ENCODE data around the gene PDE7B. TPM values are rescaled to one million over a fixed set of nuclear protein-coding genes. Genes with fewer than 3 reads are reported as not detected.

PDE7B gene
- total RNA-seq, 2 experiments from 2014 or later = not detected

GRCh38 chr6:135875446-135875845 lies 23.9 kb downstream of the PDE7B start:
- no peak for TF ChIP-seq EZH2phosphoT487 (IDR thresholded peaks at IDR 0.05; ENCODE audit: borderline replicate concordance, low read depth, low read length)
- no peak for TF ChIP-seq CTCF (conservative IDR thresholded peaks at IDR 0.05; ENCODE audit: low read length)
- no peak for DNase-seq (ENCODE audit: low spot score)
- Histone ChIP-seq H3K79me2 (ENCODE audit: insufficient read depth, low read depth, low read length) (no peaks in the 10 kb centered on the region), H3K4me2 (ENCODE audit: low read length) (no peak overlapping the region), H3K9me2 (ENCODE audit: insufficient read depth, low read length) (no peaks in the 10 kb centered on the region), H2AFZ (ENCODE audit: low read length) (no peak overlapping the region), H3K9me3 (ENCODE audit: low read length) (no peaks in the 10 kb centered on the region), H4K20me1 (ENCODE audit: insufficient read depth, low read length) (no peaks in the 10 kb centered on the region), H3K4me1 (ENCODE audit: insufficient read depth, low read length, poor library complexity, severe bottlenecking) (peaks cover 5% of the 10 kb centered on the region), H3K36me3 (ENCODE audit: insufficient read depth, low read length) (no peaks in the 10 kb centered on the region), H3K4me3 (ENCODE audit: low read depth, low read length, poor library complexity, severe bottlenecking) (no peak overlapping the region), H3K27ac (ENCODE audit: low read depth, low read length, poor library complexity, severe bottlenecking) (no peak overlapping the region)
- intact Hi-C loops (cut with micrococcal nuclease; ENCODE audit: unreplicated experiment) = no loop called here
- ChIA-PET CTCF (ENCODE audit: unreplicated experiment) (no interaction called here), POLR2A (interaction anchor here (0.6 kb wide), 1 partner anchor 41 kb away, joined by 3 read pairs; no protein-coding TSS in a partner anchor)
- BruUV-seq (replicated peaks) = no TSS peak

- no peak overlapping the region for H3K4me3 ChIP-seq (ENCODE audit: low read depth, low read length, poor library complexity, severe bottlenecking)
- H3K36me3 ChIP-seq (ENCODE audit: insufficient read depth, low read length) = no peaks in the 10 kb centered on the region
- H3K27ac ChIP-seq (ENCODE audit: low read depth, low read length, poor library complexity, severe bottlenecking) = no peak overlapping the region
- intact Hi-C loops (cut with micrococcal nuclease; ENCODE audit: unreplicated experiment) = no loop called here
- no peak overlapping the region for H2AFZ ChIP-seq (ENCODE audit: low read length)
- H4K20me1 ChIP-seq (ENCODE audit: insufficient read depth, low read length) = no peaks in the 10 kb centered on the region
- TF ChIP-seq EZH2phosphoT487 (IDR thresholded peaks at IDR 0.05; ENCODE audit: borderline replicate concordance, low read depth, low read length) = no peak
- no peak for TF ChIP-seq CTCF (conservative IDR thresholded peaks at IDR 0.05; ENCODE audit: low read length)
- no peak overlapping the region for H3K4me2 ChIP-seq (ENCODE audit: low read length)
- ChIA-PET POLR2A (interaction anchor here (0.7 kb wide), 1 partner anchor 24 kb away, joined by 3 read pairs; no protein-coding TSS in a partner anchor), CTCF (ENCODE audit: unreplicated experiment) (no interaction called here)
- peaks cover 5% of the 10 kb centered on the region for H3K4me1 ChIP-seq (ENCODE audit: insufficient read depth, low read length, poor library complexity, severe bottlenecking)
- no peaks in the 10 kb centered on the region for H3K79me2 ChIP-seq (ENCODE audit: insufficient read depth, low read depth, low read length)
- no peak for DNase-seq (ENCODE audit: low spot score)
- H3K9me2 ChIP-seq (ENCODE audit: insufficient read depth, low read length) = no peaks in the 10 kb centered on the region
- H3K9me3 ChIP-seq (ENCODE audit: low read length) = no peaks in the 10 kb centered on the region
- BruUV-seq (replicated peaks) = no TSS peak
Observed at GRCh38 chr6:135876058-135876457, 24.6 kb downstream of the PDE7B start.

GRCh38 chr6:135877666-135878065 lies 26.2 kb downstream of the PDE7B start:
- CTCF ChIA-PET (ENCODE audit: unreplicated experiment) = no interaction called here
- no peak for TF ChIP-seq EZH2phosphoT487 (IDR thresholded peaks at IDR 0.05; ENCODE audit: borderline replicate concordance, low read depth, low read length)
- no peak for TF ChIP-seq CTCF (conservative IDR thresholded peaks at IDR 0.05; ENCODE audit: low read length)
- Histone ChIP-seq H3K4me3 (ENCODE audit: low read depth, low read length, poor library complexity, severe bottlenecking) (no peak overlapping the region), H4K20me1 (ENCODE audit: insufficient read depth, low read length) (no peaks in the 10 kb centered on the region), H3K27ac (ENCODE audit: low read depth, low read length, poor library complexity, severe bottlenecking) (no peak overlapping the region), H2AFZ (ENCODE audit: low read length) (no peak overlapping the region), H3K4me2 (ENCODE audit: low read length) (no peak overlapping the region), H3K9me2 (ENCODE audit: insufficient read depth, low read length) (no peaks in the 10 kb centered on the region), H3K4me1 (ENCODE audit: insufficient read depth, low read length, poor library complexity, severe bottlenecking) (peaks cover 5% of the 10 kb centered on the region), H3K79me2 (ENCODE audit: insufficient read depth, low read depth, low read length) (no peaks in the 10 kb centered on the region), H3K9me3 (ENCODE audit: low read length) (no peaks in the 10 kb centered on the region), H3K36me3 (ENCODE audit: insufficient read depth, low read length) (no peaks in the 10 kb centered on the region)
- no peak for DNase-seq (ENCODE audit: low spot score)
- BruUV-seq (replicated peaks) = no TSS peak
- POLR2A ChIA-PET = interaction anchor here (0.5 to 0.7 kb wide), 2 partner anchors 239 to 300 kb away, joined by 3 to 5 read pairs; no protein-coding TSS in a partner anchor
- intact Hi-C loops (cut with micrococcal nuclease; ENCODE audit: unreplicated experiment) = no loop called here

Data from OCI-LY7 (cell line).